Activated gamma-delta T cell treated with anti-CD3 and anti-CD28 coated beads, Interleukin-2, amount 50 U/mL, for 16 hours (primary cell): ENCODE results near the gene HIPK1.

Experiments used
- DNase-seq: peaks from one replicate; pipeline ENCODE4 v3.0.0-alpha.2; 2020; ENCODE audit warnings: low read depth

The HIPK1 gene

GRCh38 chr1:113928941-113929749 lies at the start of gene HIPK1:
Gene HIPK1, plus strand, starts transcription at chr1:113929324.
- DNase-seq, result peak; percentile 87

GRCh38 chr1:113879739-113880038 lies 49.4 kb upstream of the HIPK1 start:
- DNase-seq, result no peak

DNA sequence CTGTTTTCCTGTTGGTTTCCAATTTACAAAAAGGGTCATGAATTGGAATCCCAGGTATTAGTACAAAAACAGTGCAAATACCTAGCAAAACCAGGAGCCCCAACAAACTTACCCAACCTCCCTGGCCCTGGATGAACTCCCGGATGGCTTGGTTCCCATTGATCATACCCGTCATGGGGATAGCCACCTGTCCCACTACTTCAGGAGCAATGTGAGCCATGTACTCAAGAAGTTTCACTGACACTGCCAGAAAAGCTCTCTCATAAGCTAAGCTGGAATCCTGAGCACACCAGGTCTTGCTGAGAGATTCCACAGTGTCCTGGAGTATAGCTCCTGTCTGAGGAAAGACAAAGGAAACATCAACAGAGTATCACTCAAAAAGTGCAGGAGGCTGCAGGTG lies 47.5 kb upstream of the HIPK1 start:
- no peak for DNase-seq

- no peak for DNase-seq
These were observed 42.4 kb upstream of the HIPK1 start for GRCh38 chr1:113886417-113887401.

DNA sequence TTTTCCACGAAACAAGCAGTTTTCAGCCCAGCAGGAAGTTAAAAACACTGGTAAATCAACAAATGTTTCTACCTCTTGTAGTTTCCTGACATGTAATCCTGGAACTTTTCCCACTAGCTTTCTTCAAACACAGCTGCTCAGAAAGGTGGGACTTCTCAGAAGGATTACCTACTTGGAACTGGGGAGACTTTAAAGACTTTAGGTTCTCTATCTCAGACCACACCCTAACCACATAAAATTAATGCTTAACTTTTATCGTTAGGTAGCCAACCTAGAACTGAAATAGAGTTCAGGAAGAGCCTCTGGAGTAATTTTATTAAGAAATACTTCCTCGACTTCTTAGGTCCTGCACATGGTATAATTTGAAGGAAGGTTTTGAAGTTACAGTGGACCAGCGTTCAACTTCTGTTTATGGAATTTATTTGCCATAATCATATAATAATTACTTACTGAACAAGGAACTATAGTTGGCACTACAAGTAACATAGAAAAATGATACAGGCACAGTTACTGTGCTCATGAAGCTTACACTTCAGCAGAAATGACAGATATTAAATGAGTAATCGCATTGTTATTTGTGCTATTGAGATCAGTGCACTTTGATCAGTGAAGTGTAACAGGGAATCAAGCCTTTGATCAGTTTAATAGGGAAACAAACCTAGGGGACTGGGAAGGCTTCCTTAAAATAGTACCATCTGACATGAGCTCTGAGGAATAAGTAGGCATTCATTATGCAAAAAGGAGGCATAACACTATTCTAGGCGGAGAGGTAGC lies 41.5 kb upstream of the HIPK1 start, which contains the start of gene BCL2L15:
Gene BCL2L15, minus strand, starts transcription at position 180 of the 774 bp plus-strand sequence. CDS start 206 bp downstream, outside the sequence.
- DNase-seq, result no peak

DNA sequence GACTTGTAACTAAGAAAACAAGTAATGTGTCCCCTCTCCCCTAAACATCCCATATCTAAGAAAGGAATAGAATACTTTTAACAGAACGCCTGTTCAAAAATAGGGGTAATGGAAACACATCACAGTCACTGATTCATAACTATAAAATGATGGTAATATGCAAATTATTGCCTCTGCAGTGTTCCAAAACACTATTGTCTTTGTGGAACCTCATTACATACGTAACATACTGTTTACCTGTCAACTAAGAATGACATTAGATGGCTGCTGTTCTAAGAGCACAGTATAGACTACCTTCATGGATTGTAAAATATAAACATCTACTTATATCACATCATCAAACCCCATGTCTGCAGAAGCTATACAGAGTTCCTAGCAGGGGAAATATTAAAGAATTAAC lies 38.3 kb upstream of the HIPK1 start:
- no peak for DNase-seq

DNA sequence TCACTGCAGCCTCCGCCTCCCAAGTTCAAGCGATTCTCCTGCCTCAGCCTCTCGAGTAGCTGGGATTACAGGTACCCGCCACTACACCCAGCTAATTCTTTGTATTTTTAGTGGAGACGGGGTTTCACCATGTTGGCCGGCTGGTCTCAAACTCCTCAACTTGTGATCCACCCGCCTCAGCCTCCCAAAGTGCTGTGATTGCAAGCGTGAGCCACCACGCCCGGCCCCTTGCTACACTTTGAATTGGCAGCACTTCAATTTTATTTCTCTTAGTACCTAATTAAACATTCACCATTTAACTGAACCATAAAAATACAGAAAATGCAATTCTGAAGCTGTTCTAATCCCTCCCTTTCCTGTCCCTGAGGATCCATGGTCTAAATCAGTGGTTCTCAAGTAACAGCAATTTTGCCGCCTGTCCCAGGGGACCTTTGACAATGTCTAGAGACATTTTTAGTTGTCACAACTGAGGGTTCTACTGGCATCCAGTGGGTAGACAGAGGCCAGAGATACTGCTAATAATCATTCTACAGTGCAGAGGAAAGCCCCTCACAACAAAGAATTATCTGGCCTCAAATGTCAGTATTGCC lies 37.4 kb upstream of the HIPK1 start:
- DNase-seq, result no peak

DNA sequence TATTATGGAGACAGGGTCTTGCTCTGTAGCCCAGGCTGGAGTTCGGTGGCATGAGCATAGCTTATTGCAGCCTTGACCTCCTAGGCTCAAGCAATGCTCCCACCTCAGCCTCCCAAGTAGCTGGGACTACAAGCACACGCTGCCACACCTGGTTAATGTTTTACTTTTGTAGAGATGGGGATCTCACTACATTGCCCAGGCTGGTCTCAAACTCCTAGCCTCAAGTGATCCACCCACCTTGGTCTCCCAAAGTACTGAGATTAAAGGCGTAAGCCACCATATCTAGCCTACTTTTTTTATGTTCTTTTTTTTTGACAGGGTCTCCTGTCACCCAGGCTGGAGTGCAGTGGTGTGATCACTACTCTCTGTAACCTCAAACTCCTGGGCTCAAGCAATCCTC lies 35.9 kb upstream of the HIPK1 start:
- DNase-seq, result no peak

DNA sequence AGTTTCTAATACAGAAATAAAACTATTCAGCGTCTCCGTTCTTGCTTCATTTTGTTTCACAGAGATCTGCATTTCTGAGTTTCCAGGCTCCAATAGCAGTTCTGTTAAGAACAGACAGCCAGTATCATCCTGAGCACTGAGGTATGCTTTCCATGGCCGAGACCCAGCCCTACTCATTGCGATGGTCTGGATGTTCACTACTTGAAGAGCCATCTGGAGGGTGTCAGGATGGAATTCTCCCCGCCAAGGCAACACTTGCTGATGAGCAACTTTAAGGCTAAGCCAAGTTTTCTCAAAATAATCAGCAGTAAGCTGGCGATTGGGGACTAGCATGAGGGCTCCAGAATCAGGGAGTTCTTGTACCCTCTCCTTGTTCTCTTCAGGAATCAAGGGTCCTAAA lies 34.0 kb upstream of the HIPK1 start:
- DNase-seq, result no peak

GRCh38 chr1:113895961-113896360 lies 33.2 kb upstream of the HIPK1 start:
- no peak for DNase-seq

- no peak for DNase-seq
These were observed 30.8 kb upstream of the HIPK1 start for GRCh38 chr1:113898241-113898814.

- DNase-seq, result no peak
These were observed 30.0 kb upstream of the HIPK1 start for GRCh38 chr1:113899111-113899510.

GRCh38 chr1:113901191-113901590 lies 27.9 kb upstream of the HIPK1 start:
- DNase-seq, result no peak

DNA sequence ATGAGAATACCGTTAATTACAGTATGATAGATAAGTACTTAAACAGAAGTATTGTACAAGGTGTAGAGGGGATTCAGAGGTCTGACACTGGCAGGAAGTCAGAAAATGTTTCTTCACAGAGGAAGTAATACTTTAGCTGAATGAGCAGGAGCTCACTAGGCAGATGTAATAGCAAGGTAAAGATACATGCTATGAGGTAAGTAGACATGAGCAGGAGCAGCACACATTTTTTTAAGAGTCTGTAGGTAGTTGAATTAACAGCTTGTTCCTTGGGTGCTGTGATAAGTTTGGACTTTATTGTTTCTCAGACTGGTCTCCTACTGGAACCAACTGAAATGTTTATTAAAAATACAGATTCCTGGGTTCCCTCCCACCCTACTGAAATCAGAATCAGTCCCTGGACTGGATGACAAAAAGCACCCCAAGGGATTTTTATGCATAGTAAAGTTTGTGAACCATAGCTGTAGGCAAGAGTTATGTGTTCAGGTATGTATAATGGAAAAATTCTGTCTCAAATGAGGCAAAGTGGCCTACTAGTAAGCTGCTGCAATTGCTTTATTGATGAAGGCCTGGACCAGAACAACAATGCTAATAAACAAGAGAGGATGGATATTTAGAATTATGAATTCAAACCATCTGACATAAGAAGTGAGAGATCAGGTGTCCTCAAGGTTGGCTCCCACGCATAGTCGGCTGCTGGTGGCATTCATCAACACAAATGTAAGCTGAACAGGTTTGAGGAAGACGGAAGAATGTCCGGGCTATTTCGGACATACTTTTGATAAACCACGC lies 25.4 kb upstream of the HIPK1 start:
- DNase-seq, result no peak

DNA sequence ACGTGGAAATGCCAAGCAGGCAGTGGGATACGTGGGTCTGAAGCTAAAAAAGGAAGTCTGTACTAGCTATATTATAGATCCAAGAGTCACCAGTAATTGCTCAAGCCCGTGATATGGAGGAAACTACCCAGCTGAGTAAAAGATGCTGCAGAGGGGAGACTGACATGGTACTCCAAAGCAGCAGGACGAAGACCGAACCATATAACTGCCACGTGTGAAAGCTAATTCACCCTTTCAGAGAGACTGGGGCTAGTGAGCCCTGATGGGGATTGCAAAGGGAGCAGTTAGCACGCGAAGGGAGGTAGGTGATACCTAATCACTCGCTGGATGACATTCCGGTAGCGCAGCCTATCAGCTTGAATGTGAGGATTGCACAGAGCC lies 24.8 kb upstream of the HIPK1 start:
- DNase-seq, result no peak

GRCh38 chr1:113904674-113905434 lies 24.3 kb upstream of the HIPK1 start, which contains the start of the genes AP4B1 and DCLRE1B:
Gene AP4B1, minus strand, starts transcription at chr1:113904799. Its CDS starts 82 bp downstream, at chr1:113904717.
Gene DCLRE1B, plus strand, starts transcription at chr1:113905326. Its CDS starts 261 bp downstream, at chr1:113905587.
- DNase-seq, result peak; percentile 94

DNA sequence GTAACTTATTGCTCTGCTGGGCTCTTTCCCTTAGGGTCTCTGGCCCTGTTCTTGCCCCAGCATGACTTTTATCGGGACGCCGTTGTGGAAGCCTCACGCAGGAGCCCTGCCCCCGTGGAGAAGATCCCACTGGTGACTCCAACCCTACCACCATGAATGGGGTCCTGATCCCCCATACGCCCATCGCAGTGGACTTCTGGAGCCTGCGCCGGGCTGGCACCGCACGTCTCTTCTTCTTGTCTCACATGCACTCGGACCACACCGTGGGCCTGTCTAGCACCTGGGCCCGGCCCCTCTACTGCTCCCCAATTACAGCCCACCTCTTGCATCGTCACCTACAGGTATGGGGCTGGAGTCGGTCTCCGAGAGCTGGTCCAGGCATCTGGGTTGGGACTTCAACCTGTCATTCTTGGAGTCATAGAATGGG lies 23.7 kb upstream of the HIPK1 start:
- peak; percentile 3 for DNase-seq

- no peak for DNase-seq
These were observed 16.4 kb upstream of the HIPK1 start for GRCh38 chr1:113912594-113913311.

DNA sequence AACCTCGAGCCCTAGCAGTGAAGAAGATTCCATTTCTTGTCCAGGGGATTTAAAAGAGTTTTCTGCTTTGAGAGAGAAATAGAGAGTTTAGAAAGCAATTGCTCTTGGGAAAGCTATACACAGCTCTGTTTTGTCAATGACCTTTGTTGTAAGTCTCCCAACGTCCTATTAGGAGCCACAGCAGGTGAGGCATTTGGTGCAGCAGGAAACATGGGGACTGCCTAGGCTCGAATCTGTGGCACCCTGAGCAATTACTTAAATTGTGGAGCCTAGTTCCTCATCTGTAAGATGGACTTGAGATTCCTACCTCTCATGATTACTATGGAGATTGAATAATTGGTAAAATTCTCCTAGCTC lies 15.8 kb upstream of the HIPK1 start:
- DNase-seq, result no peak
